HEK293 (cell line): ENCODE measurements around the gene IDH3A.

ENCODE experiments used
- CTCF ChIP-seq: fragments of 450-650 bp; formaldehyde crosslinking; IDR thresholded peaks from 2 replicates; pipeline ENCODE4 v1.5.1; 2016; ENCODE audit warnings: missing biosample characterization, missing genetic modification characterization
- GLIS1 ChIP-seq: fragments of 450-650 bp; formaldehyde crosslinking; IDR thresholded peaks from 2 replicates; pipeline ENCODE4 v1.5.1; 2016; ENCODE audit warnings: missing biosample characterization, missing genetic modification characterization
- HOXC10 ChIP-seq: sonication (generic); formaldehyde crosslinking; IDR thresholded peaks from 2 replicates; pipeline ENCODE4 v1.8.1; 2023; ENCODE audit warnings: mild to moderate bottlenecking, missing genetic modification reagents
- ZNF335 ChIP-seq: fragments of 450-650 bp; formaldehyde crosslinking; conservative IDR thresholded peaks from 2 replicates; pipeline ENCODE4 v1.5.1; 2016; ENCODE audit warnings: missing biosample characterization, missing genetic modification characterization
- TF ChIP-seq, protein P1 (sequence below): fragments of 450-650 bp; formaldehyde crosslinking; IDR thresholded peaks from 2 replicates; pipeline ENCODE4 v1.5.1; 2016; ENCODE audit warnings: missing biosample characterization, missing genetic modification characterization, low read depth

DNA sequence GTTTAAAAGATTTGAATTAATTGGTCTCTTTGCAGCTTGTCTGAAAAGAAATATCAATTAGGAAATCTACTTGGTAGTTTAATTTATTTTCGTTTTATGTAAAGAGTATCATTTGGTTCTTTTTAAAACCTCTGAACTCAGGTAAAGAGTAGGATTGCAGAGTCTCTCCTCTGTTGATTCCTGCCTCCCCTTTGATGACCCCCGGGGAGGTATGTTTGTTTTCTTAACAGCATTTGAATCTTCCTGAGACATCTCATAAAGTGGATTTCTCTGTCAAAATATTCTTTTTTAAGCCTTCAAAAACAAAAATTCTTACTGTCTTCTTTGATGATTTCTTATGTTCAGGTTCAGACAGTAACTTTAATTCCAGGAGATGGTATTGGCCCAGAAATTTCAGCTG is 8.0 kb downstream of the IDH3A start:
- no peak for TF ChIP-seq ZNF335 (tag by site-specific recombination)
- peak; percentile 54; the same call in 1 of the 2 replicates for TF ChIP-seq GLIS1 (tag by site-specific recombination)
- no peak for TF ChIP-seq HOXC10
- TF ChIP-seq CTCF = no peak
- TF ChIP-seq, protein P1, sequence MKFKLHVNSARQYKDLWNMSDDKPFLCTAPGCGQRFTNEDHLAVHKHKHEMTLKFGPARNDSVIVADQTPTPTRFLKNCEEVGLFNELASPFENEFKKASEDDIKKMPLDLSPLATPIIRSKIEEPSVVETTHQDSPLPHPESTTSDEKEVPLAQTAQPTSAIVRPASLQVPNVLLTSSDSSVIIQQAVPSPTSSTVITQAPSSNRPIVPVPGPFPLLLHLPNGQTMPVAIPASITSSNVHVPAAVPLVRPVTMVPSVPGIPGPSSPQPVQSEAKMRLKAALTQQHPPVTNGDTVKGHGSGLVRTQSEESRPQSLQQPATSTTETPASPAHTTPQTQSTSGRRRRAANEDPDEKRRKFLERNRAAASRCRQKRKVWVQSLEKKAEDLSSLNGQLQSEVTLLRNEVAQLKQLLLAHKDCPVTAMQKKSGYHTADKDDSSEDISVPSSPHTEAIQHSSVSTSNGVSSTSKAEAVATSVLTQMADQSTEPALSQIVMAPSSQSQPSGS = no peak
